Right lobe of liver (tissue), 4 donors: ENCODE measurements around the gene LCNL1.

Experiments
- CTCF ChIP-seq, 4 donors: fragments of 200-600 bp in 3 of 4; fragments of 450-650 bp in 1 of 4; IDR thresholded peaks; one replicate each; pipeline versions ENCODE4 v1.5.1 to v1.8.0; 2016 to 2022; ENCODE audit warnings: antibody characterized with exemption in 4 of 4, mild to moderate bottlenecking in 2 of 4
- POLR2A ChIP-seq: fragments of 450-650 bp; IDR thresholded peaks from one replicate; pipeline ENCODE4 v1.6.1; 2017; ENCODE audit warnings: antibody characterized with exemption, mild to moderate bottlenecking
- donor health status: DM: no; HTN: no; CAD: no.
- donor health status: DM: no; HTN: no; CAD: no.
- donor health status: DM: no; HTN: yes; CAD: no.

- TF ChIP-seq POLR2A (no peak), CTCF (IDR thresholded peaks at IDR 0.05) (no peak)
Observed at GRCh38 chr9:137015540-137015930, 32.7 kb downstream of the LCNL1 start.
